Gastrocnemius medialis (tissue), 4 donors: ENCODE results near the gene SMIM13.

Experiments
- CTCF ChIP-seq, 5 experiments: fragments of 450-650 bp in 3 of 5; fragments of 200-600 bp in 2 of 5; sonication (generic) in 2 of 5; IDR thresholded peaks in 4 of 5; conservative IDR thresholded peaks in 1 of 5; 1 replicate in 4 of 5; 2 replicates in 1 of 5; pipeline ENCODE4 v1.5.1; 2016 to 2019; ENCODE audit warnings: antibody characterized with exemption in 5 of 5, mild to moderate bottlenecking in 3 of 5, moderate library complexity in 3 of 5
- POLR2A ChIP-seq, 2 donors: fragments of 450-650 bp; IDR thresholded peaks; one replicate each; pipeline ENCODE4 v1.6.1; 2017; ENCODE audit warnings: antibody characterized with exemption in 2 of 2, mild to moderate bottlenecking in 2 of 2, moderate library complexity in 2 of 2

GRCh38 chr6:11043961-11044711 is 49.5 kb upstream of the SMIM13 start, which contains the start of gene ELOVL2:
- TF ChIP-seq CTCF (IDR thresholded peaks at IDR 0.05 in 4 of 5, conservative IDR thresholded peaks at IDR 0.05 in 1 of 5) = peak in 2 of 5 experiments; percentile 28 to 40
- TF ChIP-seq POLR2A (IDR thresholded peaks at IDR 0.05) = no peak
